Measurements from ENCODE around the gene PPFIA2. TPM values are rescaled to one million over a fixed set of nuclear protein-coding genes. Genes with fewer than 3 reads are reported as not detected.

PPFIA2 gene
- total RNA-seq, 5 donors from 2014 or later (not counting 1 experiment from before 2014, with no cell fraction given) = not detected

DNA sequence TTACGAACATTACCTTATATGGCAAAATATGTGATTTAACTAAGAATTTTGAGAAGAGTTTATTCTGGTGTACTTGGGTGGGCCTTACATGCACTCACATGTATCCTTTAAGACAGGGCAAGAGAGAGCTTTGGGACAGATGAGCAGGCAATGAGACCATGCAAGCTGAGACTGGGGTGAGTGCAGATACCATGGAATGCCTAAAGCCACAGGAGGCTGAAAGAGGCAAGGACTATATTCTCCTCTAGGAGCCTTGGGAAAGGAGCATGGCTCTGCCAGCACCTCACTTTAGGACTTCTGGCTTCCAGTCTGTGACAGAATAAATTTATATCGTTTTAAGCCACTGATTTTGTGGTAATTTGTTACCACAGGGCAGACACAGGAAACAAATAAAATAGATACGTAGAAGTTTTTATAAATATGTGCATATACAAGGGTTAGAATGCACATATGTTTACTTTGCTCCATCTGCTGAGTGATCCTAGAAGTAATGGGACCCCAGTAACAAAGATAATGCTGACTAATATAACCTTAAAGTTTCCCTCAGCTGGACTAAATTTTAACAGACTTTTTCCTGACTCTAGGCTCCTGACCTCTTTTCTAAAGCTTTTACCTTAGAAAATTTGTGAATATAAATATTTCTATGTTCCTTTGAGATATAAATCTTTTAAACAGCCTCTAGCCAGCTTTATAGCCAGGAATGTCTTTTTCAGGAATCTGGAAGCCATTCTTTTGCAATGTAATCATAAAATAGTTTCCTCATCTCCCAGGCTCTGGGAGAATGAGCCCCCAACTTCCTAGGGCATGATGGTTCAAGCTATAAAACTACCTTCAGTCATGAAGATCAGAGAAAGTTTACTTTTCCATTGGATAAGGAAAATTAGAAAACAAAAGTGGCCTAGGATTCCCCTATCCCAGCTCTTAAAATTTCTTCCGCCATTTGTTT lies 216.8 kb downstream of the PPFIA2 start:
- peaks cover 0 to 8% (median 0%) of the 10 kb centered on the region in 3 donors for H3K9me3 Mint-ChIP-seq

DNA sequence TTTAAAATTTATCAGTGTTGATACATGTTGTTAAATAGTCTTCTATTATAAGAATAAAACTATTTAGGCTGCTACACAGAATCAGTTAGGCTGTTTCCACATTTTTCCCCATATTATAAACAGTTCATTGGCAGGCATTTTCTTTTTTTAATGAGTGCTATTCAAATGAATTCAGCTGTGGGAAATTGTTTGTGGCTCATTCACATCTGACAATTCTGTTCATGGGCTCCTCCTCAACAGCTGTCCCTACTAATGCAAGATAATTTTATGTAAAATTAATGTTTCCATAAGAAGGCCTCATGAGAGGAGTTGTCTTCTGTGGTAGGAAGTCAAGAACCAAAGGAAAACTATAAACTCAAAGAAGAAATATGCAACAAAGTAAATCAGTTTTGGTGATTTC lies 218.0 kb downstream of the PPFIA2 start:
- H3K36me3 Mint-ChIP-seq = no peaks in the 10 kb centered on the region
- H3K27me3 Mint-ChIP-seq = no peaks in the 10 kb centered on the region
- H3K36me3 ChIP-seq (ENCODE audit: control insufficient read depth in 2 of 2, extremely low read depth in 1 of 2, insufficient read depth in 1 of 2, low read length in 1 of 2) = no peaks in the 10 kb centered on the region
- no peaks in the 10 kb centered on the region for H3K4me1 ChIP-seq (ENCODE audit: control insufficient read depth in 1 of 2, extremely low read depth in 1 of 2, insufficient read depth in 2 of 2, low read length in 2 of 2)
- no peaks in the 10 kb centered on the region for H3K27me3 ChIP-seq (replicated peaks in 1 of 2; ENCODE audit: control insufficient read depth in 2 of 2, extremely low read depth in 1 of 2, insufficient read depth in 2 of 2, low read length in 1 of 2)
- POLR2A ChIA-PET = no interaction called here
- no peaks in the 10 kb centered on the region for H3K4me1 Mint-ChIP-seq
- no peak overlapping the region for H3K27ac Mint-ChIP-seq
- DNase-seq (no peak), ATAC-seq (replicated peaks in 1 of 4) (no peak)
- no peaks in the 10 kb centered on the region for H3K9me3 ChIP-seq
- no peak overlapping the region for H3K4me3 ChIP-seq (ENCODE audit: control insufficient read depth in 1 of 2, extremely low read depth in 1 of 2, low read length in 1 of 2)
- no peak overlapping the region for H3K4me3 Mint-ChIP-seq
- H3K9me3 Mint-ChIP-seq = peaks cover 0 to 8% (median 0%) of the 10 kb centered on the region in 3 donors
- H3K27ac ChIP-seq (ENCODE audit: low read length) = no peak overlapping the region
- CTCF ChIA-PET = no interaction called here

More for the DNA sequence above, 216.8 kb downstream of the PPFIA2 start:
- Histone ChIP-seq H3K4me3 (ENCODE audit: control insufficient read depth in 1 of 2, extremely low read depth in 1 of 2, low read length in 1 of 2) (no peak overlapping the region), H3K4me1 (ENCODE audit: control insufficient read depth in 1 of 2, extremely low read depth in 1 of 2, insufficient read depth in 2 of 2, low read length in 2 of 2) (no peaks in the 10 kb centered on the region), H3K27ac (ENCODE audit: low read length) (no peak overlapping the region), H3K9me3 (no peaks in the 10 kb centered on the region), H3K27me3 (replicated peaks in 1 of 2; ENCODE audit: control insufficient read depth in 2 of 2, extremely low read depth in 1 of 2, insufficient read depth in 2 of 2, low read length in 1 of 2) (no peaks in the 10 kb centered on the region), H3K36me3 (ENCODE audit: control insufficient read depth in 2 of 2, extremely low read depth in 1 of 2, insufficient read depth in 1 of 2, low read length in 1 of 2) (no peaks in the 10 kb centered on the region)
- no peak for DNase-seq
- no peaks in the 10 kb centered on the region for H3K27me3 Mint-ChIP-seq
- CTCF ChIA-PET = no interaction called here
- no peak for ATAC-seq (replicated peaks in 1 of 4)
- POLR2A ChIA-PET = no interaction called here
- H3K4me1 Mint-ChIP-seq = no peaks in the 10 kb centered on the region
- no peak overlapping the region for H3K4me3 Mint-ChIP-seq
- WGBS (ENCODE audit: insufficient coverage) = no CpG with 5 or more reads among the region's 4 CpGs
- no peaks in the 10 kb centered on the region for H3K36me3 Mint-ChIP-seq
- H3K27ac Mint-ChIP-seq = no peak overlapping the region

DNA sequence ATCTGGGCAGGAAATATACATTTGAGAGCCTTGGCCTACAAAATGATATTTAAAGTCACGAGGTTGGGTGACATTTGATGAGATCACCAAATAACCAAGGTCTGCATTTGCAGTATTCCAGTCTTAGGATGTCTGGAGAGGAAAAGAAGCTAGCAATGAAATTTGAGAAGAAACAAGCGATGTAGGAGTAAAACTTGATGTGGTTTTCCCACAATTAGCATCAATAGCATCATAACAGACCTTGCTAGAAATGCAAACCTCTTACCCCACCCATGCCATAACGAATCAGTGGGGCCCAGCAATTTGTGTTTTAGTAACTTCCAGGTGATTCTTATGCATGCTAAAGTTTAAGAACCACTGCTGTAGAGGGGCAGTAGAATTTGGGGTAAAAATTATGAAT lies 219.9 kb downstream of the PPFIA2 start:
- 20% methylated on average over 1 of the region's 3 CpGs for WGBS (ENCODE audit: insufficient coverage)
- no peaks in the 10 kb centered on the region for H3K36me3 Mint-ChIP-seq

GRCh38 chr12:81533054-81533453 lies 226.1 kb downstream of the PPFIA2 start:
- ChIA-PET POLR2A (no interaction called here), CTCF (no interaction called here)
- H3K4me1 ChIP-seq (ENCODE audit: control insufficient read depth in 1 of 2, extremely low read depth in 1 of 2, insufficient read depth in 2 of 2, low read length in 2 of 2) = no peaks in the 10 kb centered on the region
- no peak overlapping the region for H3K4me3 Mint-ChIP-seq
- H3K9me3 ChIP-seq = no peaks in the 10 kb centered on the region
- peaks cover 0 to 3% (median 1%) of the 10 kb centered on the region in 3 donors for H3K9me3 Mint-ChIP-seq
- no peak for ATAC-seq (replicated peaks in 1 of 4)
- no peaks in the 10 kb centered on the region for H3K27me3 Mint-ChIP-seq
- H3K27me3 ChIP-seq (replicated peaks in 1 of 2; ENCODE audit: control insufficient read depth in 2 of 2, extremely low read depth in 1 of 2, insufficient read depth in 2 of 2, low read length in 1 of 2) = no peaks in the 10 kb centered on the region
- DNase-seq = no peak
- no peak overlapping the region for H3K4me3 ChIP-seq (ENCODE audit: control insufficient read depth in 1 of 2, extremely low read depth in 1 of 2, low read length in 1 of 2)
- H3K4me1 Mint-ChIP-seq = no peaks in the 10 kb centered on the region
- H3K27ac Mint-ChIP-seq = no peak overlapping the region
- H3K36me3 ChIP-seq (ENCODE audit: control insufficient read depth in 2 of 2, extremely low read depth in 1 of 2, insufficient read depth in 1 of 2, low read length in 1 of 2) = no peaks in the 10 kb centered on the region
- no CpG with 5 or more reads among the region's 2 CpGs for WGBS (ENCODE audit: insufficient coverage)
- H3K27ac ChIP-seq (ENCODE audit: low read length) = no peak overlapping the region
- no peaks in the 10 kb centered on the region for H3K36me3 Mint-ChIP-seq

More for the DNA sequence above, 219.9 kb downstream of the PPFIA2 start:
- no peaks in the 10 kb centered on the region for H3K4me1 ChIP-seq (ENCODE audit: control insufficient read depth in 1 of 2, extremely low read depth in 1 of 2, insufficient read depth in 2 of 2, low read length in 2 of 2)
- H3K9me3 ChIP-seq = no peaks in the 10 kb centered on the region
- no peak overlapping the region for H3K27ac Mint-ChIP-seq
- no peaks in the 10 kb centered on the region for H3K27me3 ChIP-seq (replicated peaks in 1 of 2; ENCODE audit: control insufficient read depth in 2 of 2, extremely low read depth in 1 of 2, insufficient read depth in 2 of 2, low read length in 1 of 2)
- no peaks in the 10 kb centered on the region for H3K4me1 Mint-ChIP-seq
- no peaks in the 10 kb centered on the region for H3K36me3 ChIP-seq (ENCODE audit: control insufficient read depth in 2 of 2, extremely low read depth in 1 of 2, insufficient read depth in 1 of 2, low read length in 1 of 2)
- ChIA-PET POLR2A (no interaction called here), CTCF (no interaction called here)
- peaks cover 0 to 8% (median 0%) of the 10 kb centered on the region in 3 donors for H3K9me3 Mint-ChIP-seq
- no peak overlapping the region for H3K4me3 ChIP-seq (ENCODE audit: control insufficient read depth in 1 of 2, extremely low read depth in 1 of 2, low read length in 1 of 2)
- ATAC-seq (replicated peaks in 1 of 4) (no peak), DNase-seq (no peak)
- no peak overlapping the region for H3K27ac ChIP-seq (ENCODE audit: low read length)
- H3K27me3 Mint-ChIP-seq = no peaks in the 10 kb centered on the region
- no peak overlapping the region for H3K4me3 Mint-ChIP-seq

- Histone ChIP-seq H3K4me3 (ENCODE audit: control insufficient read depth in 1 of 2, extremely low read depth in 1 of 2, low read length in 1 of 2) (no peak overlapping the region), H3K27ac (ENCODE audit: low read length) (no peak overlapping the region), H3K27me3 (replicated peaks in 1 of 2; ENCODE audit: control insufficient read depth in 2 of 2, extremely low read depth in 1 of 2, insufficient read depth in 2 of 2, low read length in 1 of 2) (no peaks in the 10 kb centered on the region), H3K4me1 (ENCODE audit: control insufficient read depth in 1 of 2, extremely low read depth in 1 of 2, insufficient read depth in 2 of 2, low read length in 2 of 2) (no peaks in the 10 kb centered on the region), H3K36me3 (ENCODE audit: control insufficient read depth in 2 of 2, extremely low read depth in 1 of 2, insufficient read depth in 1 of 2, low read length in 1 of 2) (no peaks in the 10 kb centered on the region), H3K9me3 (no peaks in the 10 kb centered on the region)
- DNase-seq (no peak), ATAC-seq (replicated peaks in 1 of 4) (no peak)
- Mint-ChIP-seq H3K4me1 (no peaks in the 10 kb centered on the region), H3K36me3 (no peaks in the 10 kb centered on the region), H3K9me3 (peaks cover 0 to 4% (median 3%) of the 10 kb centered on the region in 3 donors), H3K4me3 (no peak overlapping the region), H3K27ac (no peak overlapping the region), H3K27me3 (no peaks in the 10 kb centered on the region)
- ChIA-PET POLR2A (no interaction called here), CTCF (no interaction called here)
- WGBS (ENCODE audit: insufficient coverage) = no CpG with 5 or more reads among the region's 2 CpGs
Observed at GRCh38 chr12:81530352-81530751, 228.8 kb downstream of the PPFIA2 start.

- ATAC-seq (replicated peaks in 1 of 4) = no peak
- H3K27ac Mint-ChIP-seq = no peak overlapping the region
- CTCF ChIA-PET = no interaction called here
Observed at GRCh38 chr12:81520064-81520945, 238.8 kb downstream of the PPFIA2 start.

More at GRCh38 chr12:81520064-81520945, 238.8 kb downstream of the PPFIA2 start:
- Mint-ChIP-seq H3K4me3 (peak overlapping the region in 2 of 3 donors; percentile 4 to 48), H3K36me3 (no peaks in the 10 kb centered on the region), H3K27me3 (no peaks in the 10 kb centered on the region), H3K9me3 (peaks cover 0 to 8% (median 5%) of the 10 kb centered on the region in 3 donors), H3K4me1 (peaks cover 5 to 11% (median 7%) of the 10 kb centered on the region in 3 donors)
- Histone ChIP-seq H3K27ac (ENCODE audit: low read length) (no peak overlapping the region), H3K36me3 (ENCODE audit: control insufficient read depth in 2 of 2, extremely low read depth in 1 of 2, insufficient read depth in 1 of 2, low read length in 1 of 2) (no peaks in the 10 kb centered on the region), H3K9me3 (no peaks in the 10 kb centered on the region), H3K27me3 (replicated peaks in 1 of 2; ENCODE audit: control insufficient read depth in 2 of 2, extremely low read depth in 1 of 2, insufficient read depth in 2 of 2, low read length in 1 of 2) (no peaks in the 10 kb centered on the region), H3K4me1 (ENCODE audit: control insufficient read depth in 1 of 2, extremely low read depth in 1 of 2, insufficient read depth in 2 of 2, low read length in 2 of 2) (no peaks in the 10 kb centered on the region), H3K4me3 (ENCODE audit: control insufficient read depth in 1 of 2, extremely low read depth in 1 of 2, low read length in 1 of 2) (no peak overlapping the region)
- no peak for DNase-seq
- POLR2A ChIA-PET = no interaction called here
- WGBS (ENCODE audit: insufficient coverage) = no CpG with 5 or more reads among the region's 6 CpGs
